WTC11 (cell line): ENCODE results near the gene PEX10. TPM values are rescaled to one million over a fixed set of nuclear protein-coding genes. Genes with fewer than 3 reads are reported as not detected.

Experiments used
- ATAC-seq: fragments of 200-7000 bp; cut with Tn5 transposase; 2 replicates; pipeline ENCODE4 v1.10.0; 2021; ENCODE audit warnings: mild to moderate bottlenecking, moderate library complexity
- CTCF ChIA-PET: fragments of 300-600 bp; sonication (Branson Sonifier 250); formaldehyde crosslinking; loops from one replicate; lab custom pipeline; 2021; ENCODE audit warnings: antibody characterized with exemption; lab: Charles Lee
- POLR2A ChIA-PET: fragments of 350-600 bp; sonication (Branson Sonifier 250); formaldehyde crosslinking; loops from one replicate; lab custom pipeline; 2021; ENCODE audit warnings: antibody characterized with exemption; lab: Charles Lee
- DNase-seq: peaks from one replicate; pipeline ENCODE4 v3.0.0; 2021; ENCODE audit warnings: low spot score
- H3K27ac Mint-ChIP-seq: 2 replicates; pipeline ENCODE4 v1.8.0; 2021; ENCODE audit warnings: mixed read lengths
- H3K27me3 Mint-ChIP-seq: 2 replicates; pipeline ENCODE4 v1.8.0; 2021; ENCODE audit warnings: low read depth, mild to moderate bottlenecking, moderate library complexity, mixed read lengths
- H3K36me3 Mint-ChIP-seq: 2 replicates; pipeline ENCODE4 v1.8.0; 2021; ENCODE audit warnings: mixed read lengths
- H3K4me1 Mint-ChIP-seq: 2 replicates; pipeline ENCODE4 v1.8.0; 2022; ENCODE audit warnings: mixed read lengths
- H3K4me3 Mint-ChIP-seq: 2 replicates; pipeline ENCODE4 v1.8.0; 2021; ENCODE audit warnings: mild to moderate bottlenecking, moderate library complexity, mixed read lengths
- H3K9me3 Mint-ChIP-seq: 2 replicates; pipeline ENCODE4 v1.8.0; 2021; ENCODE audit warnings: mixed read lengths
- AFF4 ChIP-seq: sonication (generic); formaldehyde crosslinking; IDR thresholded peaks from 2 replicates; pipeline ENCODE4 v1.8.1; 2023; ENCODE audit warnings: mild to moderate bottlenecking, missing genetic modification reagents, borderline replicate concordance
- CTCF ChIP-seq: fragments of 200-600 bp; IDR thresholded peaks from 2 replicates; pipeline ENCODE4 v1.8.0; 2022; ENCODE audit warnings: antibody characterized with exemption
- ELF4 ChIP-seq: sonication (generic); formaldehyde crosslinking; IDR thresholded peaks from 2 replicates; pipeline ENCODE4 v1.8.1; 2022; ENCODE audit warnings: low read depth, mild to moderate bottlenecking, moderate library complexity, missing genetic modification reagents
- ERG ChIP-seq: fragments of 250-450 bp; sonication (Bioruptor Pico); IDR thresholded peaks from 2 replicates; pipeline ENCODE4 v1.8.0; 2021; ENCODE audit warnings: mild to moderate bottlenecking
- ETV6 ChIP-seq: sonication (generic); formaldehyde crosslinking; IDR thresholded peaks from 2 replicates; pipeline ENCODE4 v1.8.1; 2022; ENCODE audit warnings: mild to moderate bottlenecking, missing genetic modification reagents
- FOXK1 ChIP-seq: sonication (generic); formaldehyde crosslinking; IDR thresholded peaks from 2 replicates; pipeline ENCODE4 v1.8.0; 2022; ENCODE audit warnings: mild to moderate bottlenecking, moderate library complexity, missing genetic modification reagents
- GTF2I ChIP-seq: fragments of 250-450 bp; sonication (Bioruptor Pico); conservative IDR thresholded peaks from 2 replicates; pipeline ENCODE4 v1.4.0; 2021; ENCODE audit warnings: mild to moderate bottlenecking
- HMGA2 ChIP-seq: fragments of 250-450 bp; sonication (Bioruptor Pico); IDR thresholded peaks from 2 replicates; pipeline ENCODE4 v1.4.0; 2021; ENCODE audit warnings: mild to moderate bottlenecking, moderate library complexity
- OVOL2 ChIP-seq: fragments of 250-450 bp; sonication (Bioruptor Pico); IDR thresholded peaks from 2 replicates; pipeline ENCODE4 v1.9.0; 2021; ENCODE audit warnings: mild to moderate bottlenecking, borderline replicate concordance
- PREB ChIP-seq: sonication (generic); formaldehyde crosslinking; IDR thresholded peaks from 2 replicates; pipeline ENCODE4 v1.8.1; 2022; ENCODE audit warnings: mild to moderate bottlenecking, missing genetic modification reagents, moderate library complexity, borderline replicate concordance
- STAT6 ChIP-seq: sonication (generic); formaldehyde crosslinking; conservative IDR thresholded peaks from 2 replicates; pipeline ENCODE4 v1.8.1; 2023; ENCODE audit warnings: mild to moderate bottlenecking, low read depth, missing genetic modification reagents, moderate library complexity
- USF2 ChIP-seq: sonication (generic); formaldehyde crosslinking; IDR thresholded peaks from 2 replicates; pipeline ENCODE4 v1.8.1; 2023; ENCODE audit warnings: mild to moderate bottlenecking, missing genetic modification reagents, moderate library complexity
- ZBTB21 ChIP-seq: sonication (generic); formaldehyde crosslinking; IDR thresholded peaks from 2 replicates; pipeline ENCODE4 v1.8.1; 2023; ENCODE audit warnings: mild to moderate bottlenecking, missing genetic modification reagents, borderline replicate concordance
- ZMAT4 ChIP-seq: fragments of 250-450 bp; sonication (Bioruptor Pico); IDR thresholded peaks from 2 replicates; pipeline ENCODE4 v1.9.0; 2021; ENCODE audit warnings: mild to moderate bottlenecking
- ZNF281 ChIP-seq: sonication (generic); formaldehyde crosslinking; IDR thresholded peaks from 2 replicates; pipeline ENCODE4 v1.8.0; 2023; ENCODE audit warnings: mild to moderate bottlenecking, missing genetic modification reagents
- ZNF532 ChIP-seq: fragments of 250-450 bp; sonication (Bioruptor Pico); IDR thresholded peaks from 2 replicates; pipeline ENCODE4 v1.9.0; 2021; ENCODE audit warnings: mild to moderate bottlenecking, borderline replicate concordance
- total RNA-seq: library from RNA; stranded (reverse); gene quantifications from 3 replicates; pipeline ENCODE4 v1.2.3, GENCODE V29; 2021

The PEX10 gene
- total RNA-seq, 1 experiment from 2014 or later, result 29.3 TPM

GRCh38 chr1:2373551-2374251, 38.7 kb downstream of the PEX10 start:
- POLR2A ChIA-PET, result no interaction called here
- H3K27ac Mint-ChIP-seq, result no peak overlapping the region
- H3K36me3 Mint-ChIP-seq, result 0 out of 2 replicates have a peak, but pooled peaks cover 5% of the 10 kb centered on the region
- no peaks in the 10 kb centered on the region for H3K4me1 Mint-ChIP-seq
- H3K4me3 Mint-ChIP-seq, result no peak overlapping the region
- DNase-seq, result peak; percentile 10
- no peak for ATAC-seq
- H3K27me3 Mint-ChIP-seq, result no peaks in the 10 kb centered on the region
- no peaks in the 10 kb centered on the region for H3K9me3 Mint-ChIP-seq
- CTCF ChIA-PET, result no interaction called here
- TF ChIP-seq ZMAT4 (CRISPR knock-in tag) (no peak), PREB (CRISPR knock-in tag) (no peak), ELF4 (CRISPR knock-in tag) (no peak), ZNF532 (CRISPR knock-in tag) (no peak), AFF4 (CRISPR knock-in tag) (no peak), GTF2I (CRISPR knock-in tag) (no peak), OVOL2 (CRISPR knock-in tag) (no peak), USF2 (CRISPR knock-in tag) (no peak), CTCF (no peak), STAT6 (CRISPR knock-in tag) (no peak), ZNF281 (CRISPR knock-in tag) (no peak), FOXK1 (CRISPR knock-in tag) (no peak), ZBTB21 (CRISPR knock-in tag) (no peak), ERG (CRISPR knock-in tag) (no peak), ETV6 (CRISPR knock-in tag) (no peak), HMGA2 (CRISPR knock-in tag) (no peak)
